GM12878 (cell line): ENCODE data around the gene RUFY3. TPM values are rescaled to one million over a fixed set of nuclear protein-coding genes. Genes with fewer than 3 reads are reported as not detected.

Experiments
- ATAC-seq: fragments of 200-7000 bp; cut with Tn5 transposase; 3 replicates; pipeline ENCODE4 v1.9.1; 2020; ENCODE audit warnings: mild to moderate bottlenecking, moderate library complexity
- BruUV-seq: library from RNA; stranded (reverse); fragments of 400-500 nt; replicated peaks from 2 replicates; lab custom pipeline; 2021; lab: Mats Ljungman, UMichigan
- CTCF ChIA-PET: fragments of 300-600 bp; sonication (Branson Sonifier 250); formaldehyde crosslinking; extraction: SDS; loops from one replicate; lab custom pipeline; 2021; ENCODE audit warnings: inconsistent platforms; lab: Yijun Ruan, JAX
- POLR2A ChIA-PET: fragments of 350-600 bp; formaldehyde crosslinking; extraction: SDS; loops from one replicate; lab custom pipeline; 2021; ENCODE audit warnings: inconsistent platforms; lab: Charles Lee
- RAD21 ChIA-PET: fragments of 300-600 bp; sonication (Branson Sonifier 250); formaldehyde crosslinking; loops from one replicate; lab custom pipeline; 2023; ENCODE audit warnings: antibody characterized with exemption; ENCODE audit not compliant: unreplicated experiment; lab: Charles Lee
- SMC1A ChIA-PET: fragments of 300-600 bp; sonication (Branson Sonifier 250); formaldehyde crosslinking; loops from one replicate; lab custom pipeline; 2023; ENCODE audit not compliant: unreplicated experiment, uncharacterized antibody; lab: Charles Lee
- DNase-seq: peaks from one replicate; pipeline ENCODE4 v3.0.0-alpha.2; 2011; ENCODE audit warnings: low read depth, low spot score
- FAIRE-seq: peaks from 3 replicates; lab custom pipeline; 2011; peaks lifted over from hg19 to GRCh38; lab: Jason Lieb, UNC
- H2AFZ ChIP-seq: 2 replicates; pipeline ENCODE4 v1.6.0; 2011; ENCODE audit warnings: low read depth, low read length, control low read depth; ENCODE audit not compliant: control insufficient read depth
- H3K27ac ChIP-seq: 2 replicates; pipeline ENCODE4 v1.5.1; 2011; ENCODE audit warnings: control low read depth; ENCODE audit not compliant: control insufficient read depth, insufficient read depth
- H3K27me3 ChIP-seq, 2 experiments: replicated peaks in 1 of 2; 2 replicates each; pipeline versions ENCODE4 v1.6.0 to v1.6.1; 2011; ENCODE audit warnings: low read length in 1 of 2; ENCODE audit not compliant: control insufficient read depth in 2 of 2, insufficient read depth in 2 of 2
- H3K36me3 ChIP-seq, 2 experiments: 2 replicates each; pipeline ENCODE4 v1.5.1; 2011; ENCODE audit warnings: low read length in 1 of 2; ENCODE audit not compliant: control insufficient read depth in 2 of 2, insufficient read depth in 2 of 2
- H3K4me1 ChIP-seq: 2 replicates; pipeline ENCODE4 v1.6.1; 2011; ENCODE audit warnings: mild to moderate bottlenecking, low read length, moderate library complexity, mixed read lengths; ENCODE audit not compliant: control insufficient read depth, insufficient read depth
- H3K4me2 ChIP-seq: 2 replicates; pipeline ENCODE4 v1.6.0; 2011; ENCODE audit warnings: control low read depth; ENCODE audit not compliant: control insufficient read depth, insufficient read depth
- H3K4me3 ChIP-seq: fragments of 200-600 bp; sonication (generic); 2 replicates; pipeline ENCODE4 v1.5.1; 2016
- H3K79me2 ChIP-seq: 2 replicates; pipeline ENCODE4 v1.6.0; 2011; ENCODE audit warnings: low read length; ENCODE audit not compliant: control insufficient read depth, insufficient read depth
- H3K9ac ChIP-seq: 2 replicates; pipeline ENCODE4 v1.8.0; 2011; ENCODE audit warnings: low read length, control low read depth, mixed read lengths; ENCODE audit not compliant: control insufficient read depth, insufficient read depth
- H3K9me3 ChIP-seq: replicated peaks from 3 replicates; pipeline ENCODE4 v1.5.1; 2011; ENCODE audit warnings: mild to moderate bottlenecking, low read length; ENCODE audit not compliant: control insufficient read depth, insufficient read depth
- H4K20me1 ChIP-seq: 2 replicates; pipeline ENCODE4 v1.6.0; 2011; ENCODE audit not compliant: control insufficient read depth, insufficient read depth
- BMI1 ChIP-seq: fragments of 450-650 bp; IDR thresholded peaks from 2 replicates; pipeline ENCODE4 v1.6.1; 2016; ENCODE audit warnings: mild to moderate bottlenecking, moderate library complexity, borderline replicate concordance
- EP300 ChIP-seq, 2 experiments: fragments of 150-350 bp in 1 of 2; IDR thresholded peaks; 2 replicates each; pipeline ENCODE4 v1.6.1; 2011 to 2012; ENCODE audit warnings: low read depth in 2 of 2, low read length in 2 of 2, borderline replicate concordance in 1 of 2, improper control_type of control experiment in 1 of 2, inconsistent platforms in 1 of 2; ENCODE audit not compliant: control insufficient read depth in 1 of 2
- NFIC ChIP-seq: IDR thresholded peaks from 2 replicates; pipeline ENCODE4 v1.6.1; 2012; ENCODE audit warnings: low read depth, mild to moderate bottlenecking, inconsistent platforms, low read length, moderate library complexity
- SRF ChIP-seq, 2 experiments: IDR thresholded peaks; 2 replicates each; pipeline ENCODE4 v1.6.1; 2011; ENCODE audit warnings: low read depth in 2 of 2, low read length in 2 of 2, mild to moderate bottlenecking in 1 of 2, moderate library complexity in 1 of 2
- SUZ12 ChIP-seq: fragments of 200-600 bp; sonication (generic); IDR thresholded peaks from one replicate; pipeline ENCODE4 v1.6.1; 2018; ENCODE audit warnings: antibody characterized with exemption, mild to moderate bottlenecking; ENCODE audit not compliant: unreplicated experiment
- USF2 ChIP-seq: IDR thresholded peaks from 2 replicates; pipeline ENCODE4 v1.6.1; 2011; ENCODE audit warnings: low read depth, low read length, improper control_type of control experiment, borderline replicate concordance
- ZBED1 ChIP-seq: IDR thresholded peaks from 2 replicates; pipeline ENCODE4 v1.6.1; 2016; ENCODE audit warnings: borderline replicate concordance
- WGBS: methylation state at CpG from one replicate; pipeline ENCODE4 v1.1.6; 2016; ENCODE audit warnings: low lambda C conversion rate; ENCODE audit not compliant: insufficient replicate concordance, insufficient coverage; ENCODE audit errors: missing lambda C conversion rate; 5-methylcytosine and 5-hydroxymethylcytosine counted together
- in situ Hi-C: fragments of 300-500 bp; cut with MboI; formaldehyde crosslinking; loops from 9 replicates; pipeline ENCODE4 v1.14.3; 2018; ENCODE audit warnings: mixed read lengths
- intact Hi-C: fragments of 100-400 bp; cut with micrococcal nuclease; formaldehyde crosslinking; loops from one replicate; pipeline ENCODE4 v1.14.2; 2022; ENCODE audit not compliant: unreplicated experiment
- polyA plus RNA-seq, 11 experiments: library from polyadenylated mRNA; depleted of rRNA in 4 of 11; unstranded in 6 of 11; stranded (reverse) in 5 of 11; fragments of >200 nt; fragmentation: Nextera tagmentation in 4 of 11; fragmentation: Illumina TruSeq in 1 of 11; extraction: Ambion mirVana in 4 of 11; extraction: Trizol in 1 of 11; gene quantifications; 1 replicate in 1 of 11; 2 replicates in 10 of 11; pipeline versions ENCODE4 v1.2.1 to v1.2.3, GENCODE V29; 2011 to 2016; ENCODE audit warnings: inconsistent platforms in 2 of 11, missing spikeins in 2 of 11, low read depth in 1 of 11
- total RNA-seq, 4 experiments: library from RNA; depleted of rRNA in 3 of 4; stranded (reverse); fragments of >200 nt in 3 of 4; fragmentation: Illumina TruSeq in 1 of 4; extraction: Trizol in 1 of 4; gene quantifications; 2 replicates each; pipeline versions ENCODE4 v1.2.1 to v1.2.3, GENCODE V29; 2013 to 2021

Gene RUFY3
- total and polyA plus RNA-seq, 10 of the 15 experiments (the other 5 are each of a cell fraction or from before 2014, with no cell fraction given): 5.1 to 28.3 (median 13.1) TPM

- RAD21 ChIA-PET: interaction anchor here (0.6 to 7.1 kb wide), 15 partner anchors 9 to 299 kb away, joined by 3 to 82 read pairs (median 4); partner anchors contain the start of genes DCK, RUFY3 and UTP3
- SMC1A ChIA-PET: interaction anchor here (0.6 to 5.8 kb wide), 20 partner anchors 9 to 304 kb away, joined by 3 to 77 read pairs (median 4); partner anchors contain the start of genes DCK, JCHAIN and UTP3
- H3K27me3 ChIP-seq: no peaks in the 10 kb centered on the region
- intact Hi-C loops: loop anchor here (5.0 kb wide), 1 partner anchor 131 kb away; the partner anchor contains the start of gene GRSF1
- no peaks in the 10 kb centered on the region for H3K36me3 ChIP-seq
- POLR2A ChIA-PET: interaction anchor here (0.5 to 7.8 kb wide), 13 partner anchors 9 to 288 kb away, joined by 3 to 52 read pairs (median 4); partner anchors contain the start of genes DCK and UTP3
- no peaks in the 10 kb centered on the region for H4K20me1 ChIP-seq
- DNase-seq (no peak), FAIRE-seq (no peak)
- peaks cover 2% of the 10 kb centered on the region; the same call in 1 of the 2 replicates for H3K79me2 ChIP-seq
- peak overlapping the region; percentile 70; the same call in 1 of the 2 replicates for H3K9ac ChIP-seq
- peak overlapping the region; percentile 82 for H2AFZ ChIP-seq
- TF ChIP-seq EP300 (IDR thresholded peaks at IDR 0.05; ENCODE audit: borderline replicate concordance in 1 of 2, control insufficient read depth in 1 of 2, low read depth in 2 of 2, low read length in 2 of 2): no peak
- TF ChIP-seq BMI1: no peak
- 0 out of 2 replicates have a peak, but pooled peaks have one; percentile 8 for TF ChIP-seq NFIC
- TF ChIP-seq, all 136 proteins: peak for 1
- in situ Hi-C loops: no loop called here
- H3K4me2 ChIP-seq: peak overlapping the region; percentile 91
- CTCF ChIA-PET: interaction anchor here (0.6 to 7.5 kb wide), 10 partner anchors 9 to 302 kb away, joined by 3 to 77 read pairs (median 4); partner anchors contain the start of gene UTP3
- no peak overlapping the region for H3K27ac ChIP-seq
- no peaks in the 10 kb centered on the region for H3K9me3 ChIP-seq
- 13% methylated on average over 7 of the region's 7 CpGs for WGBS
- BruUV-seq: no TSS peak
- ATAC-seq: no peak
- peak overlapping the region; percentile 92 for H3K4me3 ChIP-seq
- H3K4me1 ChIP-seq: no peaks in the 10 kb centered on the region; the same call in 1 of the 2 replicates
These were observed 15.7 kb upstream of the RUFY3 start for GRCh38 chr4:70706044-70706461.

DNA sequence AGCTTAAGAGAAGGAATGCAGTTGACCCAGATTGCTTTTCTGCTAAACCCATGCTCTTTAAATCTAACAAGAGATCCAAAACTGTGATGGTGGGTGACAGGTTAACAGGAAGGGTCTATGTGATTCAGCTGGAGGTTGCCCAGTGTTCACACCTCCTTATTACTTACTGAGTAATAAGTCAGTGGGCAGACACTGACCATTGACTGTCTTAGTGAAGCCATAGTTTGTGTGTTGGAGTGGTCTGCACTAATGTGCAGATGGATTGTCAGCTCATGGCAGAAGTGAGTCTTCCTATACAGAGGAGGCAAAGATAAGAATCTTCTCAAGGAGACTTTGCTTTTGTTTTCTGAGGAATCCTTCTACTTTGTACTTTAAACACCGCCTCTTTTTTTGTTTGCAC, 15.2 kb upstream of the RUFY3 start:
- ChIA-PET POLR2A (interaction anchor here (0.5 to 7.8 kb wide), 12 partner anchors 8 to 287 kb away, joined by 3 to 52 read pairs (median 4); partner anchors contain the start of genes DCK and UTP3), SMC1A (interaction anchor here (0.6 to 5.8 kb wide), 18 partner anchors 9 to 304 kb away, joined by 3 to 77 read pairs (median 4); partner anchors contain the start of genes JCHAIN and UTP3), RAD21 (interaction anchor here (0.6 to 7.1 kb wide), 14 partner anchors 8 to 299 kb away, joined by 3 to 82 read pairs (median 4); partner anchors contain the start of genes DCK, RUFY3 and UTP3), CTCF (interaction anchor here (0.8 to 7.5 kb wide), 9 partner anchors 8 to 302 kb away, joined by 3 to 77 read pairs (median 4); partner anchors contain the start of gene UTP3)
- BruUV-seq: TSS peak; percentile 60
- Histone ChIP-seq H3K4me3 (peak overlapping the region; percentile 92; the same call in 1 of the 2 replicates), H3K9me3 (no peaks in the 10 kb centered on the region), H3K4me1 (no peaks in the 10 kb centered on the region; the same call in 1 of the 2 replicates), H3K79me2 (peaks cover 2% of the 10 kb centered on the region; the same call in 1 of the 2 replicates), H3K36me3 (no peaks in the 10 kb centered on the region), H2AFZ (no peak overlapping the region), H4K20me1 (no peaks in the 10 kb centered on the region), H3K27me3 (no peaks in the 10 kb centered on the region), H3K4me2 (peak overlapping the region; percentile 91), H3K9ac (no peak overlapping the region), H3K27ac (no peak overlapping the region)
- ATAC-seq (no peak), DNase-seq (no peak), FAIRE-seq (no peak)
- in situ Hi-C loops: no loop called here
- intact Hi-C loops: loop anchor here (5.0 kb wide), 1 partner anchor 131 kb away; the partner anchor contains the start of gene GRSF1
- 100% methylated on average over 1 of the region's 1 CpG for WGBS
- no peak for TF ChIP-seq SRF (IDR thresholded peaks at IDR 0.05; ENCODE audit: low read depth in 2 of 2, low read length in 2 of 2)
- no peak for TF ChIP-seq SUZ12
- TF ChIP-seq USF2: no peak
- no peak for TF ChIP-seq ZBED1
